Psoas muscle (tissue), 8 donors: ENCODE data around the gene KIF23. TPM values are rescaled to one million over a fixed set of nuclear protein-coding genes. Genes with fewer than 3 reads are reported as not detected.

Source experiments
- ATAC-seq, 4 donors: fragments of 200-7000 bp; cut with Tn5 transposase; one replicate each; pipeline ENCODE4 v1.9.1; 2020; ENCODE audit warnings: moderate library complexity in 3 of 4, mild to moderate bottlenecking in 2 of 4
- DNase-seq, 2 donors: peaks; one replicate each; pipeline ENCODE4 v3.0.0-alpha.2; 2020
- H3K27ac ChIP-seq: fragments of 200-600 bp; one replicate; pipeline ENCODE4 v1.8.0; 2022
- H3K27me3 ChIP-seq, 3 donors: fragments of 200-600 bp in 1 of 3; one replicate each; pipeline versions ENCODE4 v1.6.1 to v1.8.0; 2013 to 2022; ENCODE audit warnings: low read length in 2 of 3, mild to moderate bottlenecking in 2 of 3, moderate library complexity in 1 of 3; ENCODE audit not compliant: insufficient read depth in 3 of 3
- H3K36me3 ChIP-seq, 2 donors: fragments of 200-600 bp in 1 of 2; one replicate each; pipeline versions ENCODE4 v1.6.1 to v1.8.0; 2013 to 2022; ENCODE audit warnings: low read depth in 1 of 2, mild to moderate bottlenecking in 1 of 2, moderate library complexity in 1 of 2; ENCODE audit not compliant: insufficient read depth in 1 of 2
- H3K4me1 ChIP-seq: fragments of 200-600 bp; one replicate; pipeline ENCODE4 v1.8.0; 2022
- H3K4me3 ChIP-seq: fragments of 200-600 bp; one replicate; pipeline ENCODE4 v1.8.0; 2022; ENCODE audit warnings: mild to moderate bottlenecking
- H3K9me3 ChIP-seq: fragments of 200-600 bp; one replicate; pipeline ENCODE4 v1.8.0; 2022
- CTCF ChIP-seq: fragments of 200-600 bp; IDR thresholded peaks from one replicate; pipeline ENCODE4 v1.8.0; 2022; ENCODE audit warnings: antibody characterized with exemption
- WGBS, 3 donors: extraction: QIAGEN DNeasy Blood & Tissue Kit; methylation state at CpG; one replicate each; pipeline versions ENCODE4 v1.1.6 to v1.1.7; 2013; 5-methylcytosine and 5-hydroxymethylcytosine counted together
- intact Hi-C, 2 donors: fragments of 100-400 bp; cut with DNase I; formaldehyde crosslinking; loops; one replicate each; pipeline versions ENCODE4 v1.11.0 to v1.14.2; 2022
- long read RNA-seq, 2 donors: library from polyadenylated mRNA; unstranded; transcript quantifications; one replicate each; pipeline ENCODE4 v2.0.0, GENCODE V29; 2021
- polyA plus RNA-seq, 3 donors: library from polyadenylated mRNA; stranded (reverse); fragments of 200-250 nt; gene quantifications; one replicate each; pipeline ENCODE4 v1.2.3, GENCODE V29; 2013
- total RNA-seq, 4 donors: library from RNA; stranded (reverse); fragmentation: NEBNext Ultra II Directional in 2 of 4; extraction: Animal tissue kit (Norgen Biotek cat#: 25700) in 2 of 4; gene quantifications; one replicate each; pipeline versions ENCODE4 v1.2.1 to v1.2.4, GENCODE V29; 2021 to 2023
- donor health status: healthy with polysubstance abuse.
- donor health status: DM: no; HTN: no; CAD: no; lungs with moderate emphysema.
- donor health status: Bipolar disorder and iron deficiency.
- donor health status: healthy.
- donor health status: DM: yes; HTN: yes; CAD: no.
- donor health status: DM: no; HTN: no; CAD: no.
- donor health status: DM: no; HTN: no; CAD: no.
- donor health status: DM: yes; HTN: yes; CAD: no.

KIF23 gene
- total RNA-seq: under 1 TPM in 3 of 4 donors, not detected in 1; 0.25 to 0.69 (median 0.46) TPM
- under 1 TPM; 0.04 to 0.56 (median 0.35) TPM for polyA plus RNA-seq
- long read RNA-seq, donor 1: 0 reads
- long read RNA-seq, donor 2, partial matches to known transcripts: 0 of 1 reads
- long read RNA-seq, donor 2, other reads (novel, unspliced or antisense): 1 of 1 reads

GRCh38 chr15:69413822-69414700 lies at the start of gene KIF23:
Gene KIF23 (plus strand): TSS chr15:69414349. CDS start chr15:69414466, 117 bp downstream.
- no peak for TF ChIP-seq CTCF
- peaks cover 0 to 16% (median 0%) of the 10 kb centered on the region in 3 donors for H3K27me3 ChIP-seq
- peak within 1 kb of the TSS; percentile 86 for H3K4me3 ChIP-seq
- WGBS, 3 donors: 2 to 3% (median 2%) methylated on average over 50 to 78 of the region's 78 CpGs
- no peaks in the 10 kb centered on the region for H3K4me1 ChIP-seq
- peak; percentile 88 to 94 for DNase-seq
- no peaks in the 10 kb centered on the region for H3K36me3 ChIP-seq
- H3K9me3 ChIP-seq: no peaks in the 10 kb centered on the region
- peak within 1 kb of the TSS; percentile 10 for H3K27ac ChIP-seq
- intact Hi-C loops: no loop called here
- peak; percentile 95 to 100 (median 98) for ATAC-seq

GRCh38 chr15:69367236-69367635 lies 46.9 kb upstream of the KIF23 start:
- WGBS, 3 donors: 75 to 81% (median 80%) methylated on average over 3 of the region's 3 CpGs
- no peak for DNase-seq
- H3K27me3 ChIP-seq: no peaks in the 10 kb centered on the region
- no peaks in the 10 kb centered on the region for H3K4me1 ChIP-seq
- intact Hi-C loops: no loop called here
- H3K9me3 ChIP-seq: no peaks in the 10 kb centered on the region
- no peak overlapping the region for H3K27ac ChIP-seq
- no peak for ATAC-seq
- no peak for TF ChIP-seq CTCF
- no peak overlapping the region for H3K4me3 ChIP-seq
- no peaks in the 10 kb centered on the region for H3K36me3 ChIP-seq

GRCh38 chr15:69369631-69370030 lies 44.5 kb upstream of the KIF23 start:
- Histone ChIP-seq H3K9me3 (peaks cover 3% of the 10 kb centered on the region), H3K4me1 (no peaks in the 10 kb centered on the region), H3K4me3 (no peak overlapping the region), H3K36me3 (no peaks in the 10 kb centered on the region), H3K27me3 (no peaks in the 10 kb centered on the region), H3K27ac (no peak overlapping the region)
- DNase-seq (no peak), ATAC-seq (no peak)
- no peak for TF ChIP-seq CTCF
- intact Hi-C loops: no loop called here
- 79 to 84% (median 79%) methylated on average over 2 of the region's 2 CpGs for WGBS, 3 donors

- H3K4me1 ChIP-seq: no peaks in the 10 kb centered on the region
- no peak for DNase-seq
- intact Hi-C loops: no loop called here
- no peak overlapping the region for H3K4me3 ChIP-seq
- ATAC-seq: no peak
- H3K27me3 ChIP-seq: no peaks in the 10 kb centered on the region
- no peak for TF ChIP-seq CTCF
- WGBS, 3 donors: 92 to 95% (median 93%) methylated on average over 6 of the region's 6 CpGs
- peaks cover 3% of the 10 kb centered on the region for H3K9me3 ChIP-seq
- no peaks in the 10 kb centered on the region for H3K36me3 ChIP-seq
- no peak overlapping the region for H3K27ac ChIP-seq
Measured at GRCh38 chr15:69373406-69373805, 40.7 kb upstream of the KIF23 start.
